GM12878 (cell line): ENCODE measurements around the gene SLC12A3. TPM values are rescaled to one million over a fixed set of nuclear protein-coding genes. Genes with fewer than 3 reads are reported as not detected.

Experiments
- ATAC-seq: fragments of 200-7000 bp; cut with Tn5 transposase; 3 replicates; pipeline ENCODE4 v1.9.1; 2020; ENCODE audit warnings: mild to moderate bottlenecking, moderate library complexity
- BruUV-seq: library from RNA; stranded (reverse); fragments of 400-500 nt; replicated peaks from 2 replicates; lab custom pipeline; 2021; lab: Mats Ljungman, UMichigan
- CTCF ChIA-PET: fragments of 300-600 bp; sonication (Branson Sonifier 250); formaldehyde crosslinking; extraction: SDS; loops from one replicate; lab custom pipeline; 2021; ENCODE audit warnings: inconsistent platforms; lab: Yijun Ruan, JAX
- POLR2A ChIA-PET: fragments of 350-600 bp; formaldehyde crosslinking; extraction: SDS; loops from one replicate; lab custom pipeline; 2021; ENCODE audit warnings: inconsistent platforms; lab: Charles Lee
- RAD21 ChIA-PET: fragments of 300-600 bp; sonication (Branson Sonifier 250); formaldehyde crosslinking; loops from one replicate; lab custom pipeline; 2023; ENCODE audit warnings: antibody characterized with exemption; ENCODE audit not compliant: unreplicated experiment; lab: Charles Lee
- SMC1A ChIA-PET: fragments of 300-600 bp; sonication (Branson Sonifier 250); formaldehyde crosslinking; loops from one replicate; lab custom pipeline; 2023; ENCODE audit not compliant: unreplicated experiment, uncharacterized antibody; lab: Charles Lee
- DNase-seq: peaks from one replicate; pipeline ENCODE4 v3.0.0-alpha.2; 2011; ENCODE audit warnings: low read depth, low spot score
- FAIRE-seq: peaks from 3 replicates; lab custom pipeline; 2011; peaks lifted over from hg19 to GRCh38; lab: Jason Lieb, UNC
- H2AFZ ChIP-seq: 2 replicates; pipeline ENCODE4 v1.6.0; 2011; ENCODE audit warnings: low read depth, low read length, control low read depth; ENCODE audit not compliant: control insufficient read depth
- H3K27ac ChIP-seq: 2 replicates; pipeline ENCODE4 v1.5.1; 2011; ENCODE audit warnings: control low read depth; ENCODE audit not compliant: control insufficient read depth, insufficient read depth
- H3K27me3 ChIP-seq, 2 experiments: replicated peaks in 1 of 2; 2 replicates each; pipeline versions ENCODE4 v1.6.0 to v1.6.1; 2011; ENCODE audit warnings: low read length in 1 of 2; ENCODE audit not compliant: control insufficient read depth in 2 of 2, insufficient read depth in 2 of 2
- H3K36me3 ChIP-seq, 2 experiments: 2 replicates each; pipeline ENCODE4 v1.5.1; 2011; ENCODE audit warnings: low read length in 1 of 2; ENCODE audit not compliant: control insufficient read depth in 2 of 2, insufficient read depth in 2 of 2
- H3K4me1 ChIP-seq: 2 replicates; pipeline ENCODE4 v1.6.1; 2011; ENCODE audit warnings: mild to moderate bottlenecking, low read length, moderate library complexity, mixed read lengths; ENCODE audit not compliant: control insufficient read depth, insufficient read depth
- H3K4me2 ChIP-seq: 2 replicates; pipeline ENCODE4 v1.6.0; 2011; ENCODE audit warnings: control low read depth; ENCODE audit not compliant: control insufficient read depth, insufficient read depth
- H3K4me3 ChIP-seq: fragments of 200-600 bp; sonication (generic); 2 replicates; pipeline ENCODE4 v1.5.1; 2016
- H3K79me2 ChIP-seq: 2 replicates; pipeline ENCODE4 v1.6.0; 2011; ENCODE audit warnings: low read length; ENCODE audit not compliant: control insufficient read depth, insufficient read depth
- H3K9ac ChIP-seq: 2 replicates; pipeline ENCODE4 v1.8.0; 2011; ENCODE audit warnings: low read length, control low read depth, mixed read lengths; ENCODE audit not compliant: control insufficient read depth, insufficient read depth
- H3K9me3 ChIP-seq: replicated peaks from 3 replicates; pipeline ENCODE4 v1.5.1; 2011; ENCODE audit warnings: mild to moderate bottlenecking, low read length; ENCODE audit not compliant: control insufficient read depth, insufficient read depth
- H4K20me1 ChIP-seq: 2 replicates; pipeline ENCODE4 v1.6.0; 2011; ENCODE audit not compliant: control insufficient read depth, insufficient read depth
- BACH1 ChIP-seq: fragments of 450-650 bp; IDR thresholded peaks from 2 replicates; pipeline ENCODE4 v1.6.1; 2017; ENCODE audit warnings: mild to moderate bottlenecking, borderline replicate concordance
- MYB ChIP-seq: fragments of 150-350 bp; IDR thresholded peaks from 2 replicates; pipeline ENCODE4 v1.6.1; 2014; ENCODE audit warnings: mild to moderate bottlenecking, low read depth, low read length, borderline replicate concordance
- NR2C2 ChIP-seq: IDR thresholded peaks from 2 replicates; pipeline ENCODE4 v1.6.1; 2011; ENCODE audit warnings: borderline replicate concordance, low read depth; ENCODE audit not compliant: control insufficient read depth, insufficient read length
- TBL1XR1 ChIP-seq: IDR thresholded peaks from 2 replicates; pipeline ENCODE4 v1.6.1; 2012; ENCODE audit warnings: low read depth, low read length, improper control_type of control experiment
- TCF7 ChIP-seq: IDR thresholded peaks from 2 replicates; pipeline ENCODE4 v1.6.1; 2014; ENCODE audit warnings: antibody characterized with exemption, borderline replicate concordance
- WGBS: methylation state at CpG from one replicate; pipeline ENCODE4 v1.1.6; 2016; ENCODE audit warnings: low lambda C conversion rate; ENCODE audit not compliant: insufficient replicate concordance, insufficient coverage; ENCODE audit errors: missing lambda C conversion rate; 5-methylcytosine and 5-hydroxymethylcytosine counted together
- in situ Hi-C: fragments of 300-500 bp; cut with MboI; formaldehyde crosslinking; loops from 9 replicates; pipeline ENCODE4 v1.14.3; 2018; ENCODE audit warnings: mixed read lengths
- intact Hi-C: fragments of 100-400 bp; cut with micrococcal nuclease; formaldehyde crosslinking; loops from one replicate; pipeline ENCODE4 v1.14.2; 2022; ENCODE audit not compliant: unreplicated experiment
- polyA plus RNA-seq, 11 experiments: library from polyadenylated mRNA; depleted of rRNA in 4 of 11; unstranded in 6 of 11; stranded (reverse) in 5 of 11; fragments of >200 nt; fragmentation: Nextera tagmentation in 4 of 11; fragmentation: Illumina TruSeq in 1 of 11; extraction: Ambion mirVana in 4 of 11; extraction: Trizol in 1 of 11; gene quantifications; 1 replicate in 1 of 11; 2 replicates in 10 of 11; pipeline versions ENCODE4 v1.2.1 to v1.2.3, GENCODE V29; 2011 to 2016; ENCODE audit warnings: inconsistent platforms in 2 of 11, missing spikeins in 2 of 11, low read depth in 1 of 11
- total RNA-seq, 4 experiments: library from RNA; depleted of rRNA in 3 of 4; stranded (reverse); fragments of >200 nt in 3 of 4; fragmentation: Illumina TruSeq in 1 of 4; extraction: Trizol in 1 of 4; gene quantifications; 2 replicates each; pipeline versions ENCODE4 v1.2.1 to v1.2.3, GENCODE V29; 2013 to 2021
- TF ChIP-seq, protein P1 (sequence below): fragments of 450-650 bp; formaldehyde crosslinking; IDR thresholded peaks from 2 replicates; pipeline ENCODE4 v1.4.0; 2020; ENCODE audit warnings: mild to moderate bottlenecking, moderate library complexity

SLC12A3 gene
- total and polyA plus RNA-seq, 10 of the 15 experiments (the other 5 are each of a cell fraction or from before 2014, with no cell fraction given), result 0.05 to 6.3 (median 3.1) TPM

GRCh38 chr16:56918467-56919012 is 53.5 kb downstream of the SLC12A3 start:
- Histone ChIP-seq H3K36me3 (no peaks in the 10 kb centered on the region), H3K9me3 (no peaks in the 10 kb centered on the region; the same call in 2 of the 3 replicates), H3K4me2 (no peak overlapping the region), H3K4me3 (no peak overlapping the region), H3K27ac (no peak overlapping the region), H4K20me1 (no peaks in the 10 kb centered on the region), H3K4me1 (peaks cover 31% of the 10 kb centered on the region), H3K27me3 (no peaks in the 10 kb centered on the region), H3K79me2 (no peaks in the 10 kb centered on the region), H2AFZ (no peak overlapping the region), H3K9ac (no peak overlapping the region)
- BruUV-seq, result no TSS peak
- POLR2A ChIA-PET, result interaction anchor here (0.7 to 13.8 kb wide), 4 partner anchors 17 to 229 kb away, joined by 3 to 306 read pairs (median 4); partner anchors contain the start of gene HERPUD1
- RAD21 ChIA-PET, result interaction anchor here (0.8 to 4.6 kb wide), 8 partner anchors 12 to 54 kb away, joined by 3 to 34 read pairs (median 4); partner anchors contain the start of genes HERPUD1 and SLC12A3
- ATAC-seq (no peak), FAIRE-seq (no peak), DNase-seq (no peak)
- SMC1A ChIA-PET, result interaction anchor here (1.0 to 6.4 kb wide), 11 partner anchors 8 to 71 kb away, joined by 3 to 52 read pairs (median 4); partner anchors contain the start of gene HERPUD1
- TF ChIP-seq MYB (no peak), TBL1XR1 (no peak), NR2C2 (no peak), TCF7 (no peak), BACH1 (no peak)
- TF ChIP-seq, protein P1, sequence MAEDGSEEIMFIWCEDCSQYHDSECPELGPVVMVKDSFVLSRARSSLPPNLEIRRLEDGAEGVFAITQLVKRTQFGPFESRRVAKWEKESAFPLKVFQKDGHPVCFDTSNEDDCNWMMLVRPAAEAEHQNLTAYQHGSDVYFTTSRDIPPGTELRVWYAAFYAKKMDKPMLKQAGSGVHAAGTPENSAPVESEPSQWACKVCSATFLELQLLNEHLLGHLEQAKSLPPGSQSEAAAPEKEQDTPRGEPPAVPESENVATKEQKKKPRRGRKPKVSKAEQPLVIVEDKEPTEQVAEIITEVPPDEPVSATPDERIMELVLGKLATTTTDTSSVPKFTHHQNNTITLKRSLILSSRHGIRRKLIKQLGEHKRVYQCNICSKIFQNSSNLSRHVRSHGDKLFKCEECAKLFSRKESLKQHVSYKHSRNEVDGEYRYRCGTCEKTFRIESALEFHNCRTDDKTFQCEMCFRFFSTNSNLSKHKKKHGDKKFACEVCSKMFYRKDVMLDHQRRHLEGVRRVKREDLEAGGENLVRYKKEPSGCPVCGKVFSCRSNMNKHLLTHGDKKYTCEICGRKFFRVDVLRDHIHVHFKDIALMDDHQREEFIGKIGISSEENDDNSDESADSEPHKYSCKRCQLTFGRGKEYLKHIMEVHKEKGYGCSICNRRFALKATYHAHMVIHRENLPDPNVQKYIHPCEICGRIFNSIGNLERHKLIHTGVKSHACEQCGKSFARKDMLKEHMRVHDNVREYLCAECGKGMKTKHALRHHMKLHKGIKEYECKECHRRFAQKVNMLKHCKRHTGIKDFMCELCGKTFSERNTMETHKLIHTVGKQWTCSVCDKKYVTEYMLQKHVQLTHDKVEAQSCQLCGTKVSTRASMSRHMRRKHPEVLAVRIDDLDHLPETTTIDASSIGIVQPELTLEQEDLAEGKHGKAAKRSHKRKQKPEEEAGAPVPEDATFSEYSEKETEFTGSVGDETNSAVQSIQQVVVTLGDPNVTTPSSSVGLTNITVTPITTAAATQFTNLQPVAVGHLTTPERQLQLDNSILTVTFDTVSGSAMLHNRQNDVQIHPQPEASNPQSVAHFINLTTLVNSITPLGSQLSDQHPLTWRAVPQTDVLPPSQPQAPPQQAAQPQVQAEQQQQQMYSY (CRISPR knock-in tag), result no peak
- intact Hi-C loops (no loop called here), in situ Hi-C loops (no loop called here)
- CTCF ChIA-PET, result interaction anchor here (0.8 to 2.3 kb wide), 7 partner anchors 9 to 269 kb away, joined by 3 to 14 read pairs (median 3); no protein-coding TSS in a partner anchor
- 96% methylated on average over 12 of the region's 12 CpGs for WGBS
